H1 (cell line): ENCODE measurements around the gene MGST2. TPM values are rescaled to one million over a fixed set of nuclear protein-coding genes. Genes with fewer than 3 reads are reported as not detected.

Experiments
- ASH2L ChIP-seq: fragments of 200-600, 300-600 bp; sonication (generic); IDR thresholded peaks from one replicate; pipeline ENCODE4 v1.7.1; 2017; ENCODE audit warnings: low read length
- CBX5 ChIP-seq: fragments of 300-800, 300-1000 bp; sonication (generic); IDR thresholded peaks from 2 replicates; pipeline ENCODE4 v1.7.1; 2016; ENCODE audit warnings: antibody characterized with exemption, low read length, low read depth
- CEBPB ChIP-seq: IDR thresholded peaks from 2 replicates; pipeline ENCODE4 v1.6.1; 2012; ENCODE audit warnings: low read depth, low read length
- CHD7 ChIP-seq: fragments of 300-600 bp; sonication (generic); IDR thresholded peaks from 2 replicates; pipeline ENCODE4 v1.7.1; 2012; ENCODE audit warnings: low read length, moderate library complexity, mild to moderate bottlenecking, inconsistent platforms; ENCODE audit not compliant: insufficient replicate concordance
- EGR1 ChIP-seq: IDR thresholded peaks from 2 replicates; pipeline ENCODE4 v1.6.1; 2011; ENCODE audit warnings: low read depth, low read length, borderline replicate concordance
- EZH2 ChIP-seq: fragments of 200-600 bp; sonication (generic); IDR thresholded peaks from 2 replicates; pipeline ENCODE4 v1.7.1; 2012; ENCODE audit warnings: low read depth, mild to moderate bottlenecking, moderate library complexity, low read length, inconsistent platforms; ENCODE audit not compliant: severe bottlenecking
- KDM5A ChIP-seq: fragments of 200-600 bp; IDR thresholded peaks from 2 replicates; pipeline ENCODE4 v1.7.1; 2012; ENCODE audit warnings: mild to moderate bottlenecking, low read length, inconsistent platforms, mixed read lengths
- SP4 ChIP-seq: IDR thresholded peaks from 2 replicates; pipeline ENCODE4 v1.6.1; 2012; ENCODE audit warnings: low read length, inconsistent platforms
- TCF12 ChIP-seq: IDR thresholded peaks from 2 replicates; pipeline ENCODE4 v1.6.1; 2011; ENCODE audit warnings: low read depth, mild to moderate bottlenecking, low read length
- polyA plus RNA-seq, 7 experiments: library from polyadenylated mRNA; depleted of rRNA in 3 of 7; stranded (reverse) in 5 of 7; unstranded in 2 of 7; fragments of >200 nt in 5 of 7; fragments of 200-250 nt in 2 of 7; gene quantifications; 1 replicate in 5 of 7; 2 replicates in 1 of 7; 4 replicates in 1 of 7; pipeline versions ENCODE4 v1.2.1 to v1.2.3, GENCODE V29; 2011 to 2013; ENCODE audit warnings: missing spikeins in 2 of 7, mixed read lengths in 2 of 7
- total RNA-seq: library from RNA; stranded (reverse); fragmentation: NEBNext Ultra II Directional; extraction: Animal tissue kit (Norgen Biotek cat#: 25700); gene quantifications from 2 replicates; pipeline ENCODE4 v1.2.1, GENCODE V29; 2021
- TF ChIP-seq, protein P1 (sequence below): IDR thresholded peaks from 2 replicates; pipeline ENCODE4 v1.6.1; 2012; ENCODE audit warnings: inconsistent platforms

MGST2 gene
- total and polyA plus RNA-seq, 2 of the 8 experiments (the other 6 are each of a cell fraction or from before 2014, with no cell fraction given), result 8.0 to 13.6 TPM

- TF ChIP-seq CHD7 (no peak), ASH2L (no peak), TCF12 (no peak), EZH2 (no peak), KDM5A (no peak), SP4 (no peak), EGR1 (no peak), CEBPB (no peak), CBX5 (no peak)
- TF ChIP-seq, protein P1, sequence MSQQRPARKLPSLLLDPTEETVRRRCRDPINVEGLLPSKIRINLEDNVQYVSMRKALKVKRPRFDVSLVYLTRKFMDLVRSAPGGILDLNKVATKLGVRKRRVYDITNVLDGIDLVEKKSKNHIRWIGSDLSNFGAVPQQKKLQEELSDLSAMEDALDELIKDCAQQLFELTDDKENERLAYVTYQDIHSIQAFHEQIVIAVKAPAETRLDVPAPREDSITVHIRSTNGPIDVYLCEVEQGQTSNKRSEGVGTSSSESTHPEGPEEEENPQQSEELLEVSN, result no peak
Measured at GRCh38 chr4:139658586-139659382, 6.8 kb upstream of the MGST2 start (continued).
